ENCODE measurements around the gene SETD4. TPM values are rescaled to one million over a fixed set of nuclear protein-coding genes. Genes with fewer than 3 reads are reported as not detected.

SETD4 gene
- total and polyA plus RNA-seq, 2 of the 8 experiments (the other 6 are each of a cell fraction or from before 2014, with no cell fraction given): 20.1 to 46.6 TPM

DNA sequence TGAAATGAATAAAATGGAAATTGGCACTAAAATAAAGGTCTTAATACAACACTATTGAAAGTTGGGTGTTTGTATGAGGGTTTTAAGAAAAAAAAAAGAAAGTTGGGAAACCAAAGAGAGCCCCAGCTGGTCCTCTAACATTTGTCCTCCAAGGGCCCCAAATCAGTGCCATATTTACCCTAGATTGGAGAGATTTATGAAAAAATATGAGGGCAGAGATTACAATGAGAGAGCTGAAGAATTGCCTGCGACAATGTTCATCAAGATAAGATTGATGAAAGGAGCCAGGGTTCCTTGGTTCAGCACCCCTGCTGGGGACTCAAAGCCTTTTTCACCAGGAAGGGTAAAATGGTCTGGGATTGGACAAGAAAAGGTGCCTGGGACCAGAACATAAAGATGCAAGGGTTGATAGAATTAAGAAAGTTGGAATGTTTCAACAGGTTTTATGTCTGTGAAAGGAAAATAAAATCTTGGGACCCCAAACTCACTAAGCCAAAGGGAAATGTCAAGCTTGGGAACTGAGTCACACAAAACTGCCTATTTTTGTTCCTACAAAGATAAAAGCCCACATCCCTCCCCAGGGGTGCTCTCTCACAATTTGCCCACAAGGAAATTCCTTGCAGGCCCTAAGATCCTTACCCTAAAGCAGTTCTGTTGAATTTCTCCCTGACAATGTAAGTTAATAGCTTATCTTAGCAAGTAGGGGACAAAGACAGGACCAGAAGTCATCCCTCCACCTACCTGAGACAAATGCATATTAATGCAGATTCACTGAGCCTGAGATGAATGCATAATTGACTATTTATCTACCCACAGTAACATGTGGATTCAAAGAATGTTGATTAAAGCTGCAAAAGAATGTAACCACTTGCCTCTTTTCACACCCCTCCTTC is 36.3 kb upstream of the SETD4 start (continued):
- TF ChIP-seq RXRA (IDR thresholded peaks at IDR 0.05; ENCODE audit: insufficient read depth, low read depth, low read length) (no peak), ASH2L (IDR thresholded peaks at IDR 0.05; ENCODE audit: low read length) (no peak), CHD1 (IDR thresholded peaks at IDR 0.05; ENCODE audit: low read depth, low read length) (no peak), FOSL1 (IDR thresholded peaks at IDR 0.05; ENCODE audit: insufficient read depth, low read depth, low read length) (no peak), NRF1 (IDR thresholded peaks at IDR 0.05; ENCODE audit: low read depth, low read length) (no peak), MAFK (IDR thresholded peaks at IDR 0.05; ENCODE audit: low read depth, low read length) (no peak), CBX5 (IDR thresholded peaks at IDR 0.05; ENCODE audit: low read depth, low read length) (no peak), NANOG (IDR thresholded peaks at IDR 0.05; ENCODE audit: insufficient read depth, low read depth, low read length, poor library complexity, severe bottlenecking) (peak; percentile 44), TBP (IDR thresholded peaks at IDR 0.05; ENCODE audit: low read depth, low read length) (no peak), RBBP5 (IDR thresholded peaks at IDR 0.05; ENCODE audit: borderline replicate concordance, low read depth, low read length) (no peak), CTBP2 (IDR thresholded peaks at IDR 0.05; ENCODE audit: borderline replicate concordance, insufficient read depth, insufficient read length, low read length) (no peak), RAD21 (IDR thresholded peaks at IDR 0.05 in 1 of 2, conservative IDR thresholded peaks at IDR 0.05 in 1 of 2; ENCODE audit: low read depth in 2 of 2, low read length in 2 of 2) (no peak), HDAC2 (IDR thresholded peaks at IDR 0.05; ENCODE audit: borderline replicate concordance in 1 of 2, low read depth in 2 of 2, low read length in 2 of 2) (peak in 1 of 2 experiments; percentile 28; a peak in 1 of 4 replicates), SRF (IDR thresholded peaks at IDR 0.05; ENCODE audit: low read depth, low read length) (no peak), SUZ12 (IDR thresholded peaks at IDR 0.05; ENCODE audit: low read length) (no peak)
- TF ChIP-seq, protein P1, sequence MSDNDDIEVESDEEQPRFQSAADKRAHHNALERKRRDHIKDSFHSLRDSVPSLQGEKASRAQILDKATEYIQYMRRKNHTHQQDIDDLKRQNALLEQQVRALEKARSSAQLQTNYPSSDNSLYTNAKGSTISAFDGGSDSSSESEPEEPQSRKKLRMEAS (IDR thresholded peaks at IDR 0.05): no peak
